WTC11 (cell line): ENCODE measurements around the gene ASMTL. TPM values are rescaled to one million over a fixed set of nuclear protein-coding genes. Genes with fewer than 3 reads are reported as not detected.

Experiments
- ATAC-seq: fragments of 200-7000 bp; cut with Tn5 transposase; 2 replicates; pipeline ENCODE4 v1.10.0; 2021; ENCODE audit warnings: mild to moderate bottlenecking, moderate library complexity
- CTCF ChIA-PET: fragments of 300-600 bp; sonication (Branson Sonifier 250); formaldehyde crosslinking; loops from one replicate; lab custom pipeline; 2021; ENCODE audit warnings: antibody characterized with exemption; lab: Charles Lee
- POLR2A ChIA-PET: fragments of 350-600 bp; sonication (Branson Sonifier 250); formaldehyde crosslinking; loops from one replicate; lab custom pipeline; 2021; ENCODE audit warnings: antibody characterized with exemption; lab: Charles Lee
- DNase-seq: peaks from one replicate; pipeline ENCODE4 v3.0.0; 2021; ENCODE audit warnings: low spot score
- H3K27ac Mint-ChIP-seq: 2 replicates; pipeline ENCODE4 v1.8.0; 2021; ENCODE audit warnings: mixed read lengths
- H3K27me3 Mint-ChIP-seq: 2 replicates; pipeline ENCODE4 v1.8.0; 2021; ENCODE audit warnings: low read depth, mild to moderate bottlenecking, moderate library complexity, mixed read lengths
- H3K36me3 Mint-ChIP-seq: 2 replicates; pipeline ENCODE4 v1.8.0; 2021; ENCODE audit warnings: mixed read lengths
- H3K4me1 Mint-ChIP-seq: 2 replicates; pipeline ENCODE4 v1.8.0; 2022; ENCODE audit warnings: mixed read lengths
- H3K4me3 Mint-ChIP-seq: 2 replicates; pipeline ENCODE4 v1.8.0; 2021; ENCODE audit warnings: mild to moderate bottlenecking, moderate library complexity, mixed read lengths
- H3K9me3 Mint-ChIP-seq: 2 replicates; pipeline ENCODE4 v1.8.0; 2021; ENCODE audit warnings: mixed read lengths
- CBFB ChIP-seq: sonication (generic); formaldehyde crosslinking; IDR thresholded peaks from 2 replicates; pipeline ENCODE4 v1.8.1; 2022; ENCODE audit warnings: mild to moderate bottlenecking, low read depth, missing genetic modification reagents
- ELF4 ChIP-seq: sonication (generic); formaldehyde crosslinking; IDR thresholded peaks from 2 replicates; pipeline ENCODE4 v1.8.1; 2022; ENCODE audit warnings: low read depth, mild to moderate bottlenecking, moderate library complexity, missing genetic modification reagents
- EMX1 ChIP-seq: fragments of 250-450 bp; sonication (Bioruptor Pico); IDR thresholded peaks from 2 replicates; pipeline ENCODE4 v1.8.0; 2021; ENCODE audit warnings: mild to moderate bottlenecking
- ESRRA ChIP-seq: sonication (generic); formaldehyde crosslinking; IDR thresholded peaks from 2 replicates; pipeline ENCODE4 v1.8.1; 2022; ENCODE audit warnings: mild to moderate bottlenecking, missing genetic modification reagents, borderline replicate concordance
- MXD4 ChIP-seq: fragments of 250-450 bp; sonication (Bioruptor Pico); IDR thresholded peaks from 2 replicates; pipeline ENCODE4 v1.8.0; 2021; ENCODE audit warnings: mild to moderate bottlenecking, moderate library complexity, borderline replicate concordance
- NFE2L1 ChIP-seq: sonication (generic); formaldehyde crosslinking; IDR thresholded peaks from 2 replicates; pipeline ENCODE4 v1.8.1; 2023; ENCODE audit warnings: missing genetic modification reagents
- NFYB ChIP-seq: sonication (generic); formaldehyde crosslinking; conservative IDR thresholded peaks from 2 replicates; pipeline ENCODE4 v1.8.0; 2022; ENCODE audit warnings: low read depth, missing genetic modification reagents
- NR2C2 ChIP-seq: sonication (generic); formaldehyde crosslinking; IDR thresholded peaks from 2 replicates; pipeline ENCODE4 v1.8.0; 2022; ENCODE audit warnings: mild to moderate bottlenecking, missing genetic modification reagents
- ZNF219 ChIP-seq: sonication (generic); formaldehyde crosslinking; IDR thresholded peaks from 2 replicates; pipeline ENCODE4 v1.8.0; 2023; ENCODE audit warnings: missing genetic modification reagents, mild to moderate bottlenecking, borderline replicate concordance
- total RNA-seq: library from RNA; stranded (reverse); gene quantifications from 3 replicates; pipeline ENCODE4 v1.2.3, GENCODE V29; 2021
- TF ChIP-seq, protein P1 (sequence below): fragments of 250-450 bp; sonication (Bioruptor Pico); IDR thresholded peaks from 2 replicates; pipeline ENCODE4 v1.9.0; 2021; ENCODE audit warnings: mild to moderate bottlenecking, borderline replicate concordance
- TF ChIP-seq, protein P2 (sequence below): sonication (generic); formaldehyde crosslinking; IDR thresholded peaks from 2 replicates; pipeline ENCODE4 v1.8.0; 2023; ENCODE audit warnings: mild to moderate bottlenecking, missing genetic modification reagents
- TF ChIP-seq, protein P3 (sequence below): sonication (generic); formaldehyde crosslinking; IDR thresholded peaks from 2 replicates; pipeline ENCODE4 v1.8.0; 2023; ENCODE audit warnings: missing genetic modification reagents, mild to moderate bottlenecking, borderline replicate concordance
- TF ChIP-seq, protein P4 (sequence below): sonication (generic); formaldehyde crosslinking; IDR thresholded peaks from 2 replicates; pipeline ENCODE4 v1.8.0; 2022; ENCODE audit warnings: missing genetic modification reagents
- TF ChIP-seq, protein P5 (sequence below): sonication (generic); formaldehyde crosslinking; IDR thresholded peaks from 2 replicates; pipeline ENCODE4 v1.8.1; 2022; ENCODE audit warnings: low read depth, mild to moderate bottlenecking, moderate library complexity, missing genetic modification reagents, borderline replicate concordance

The ASMTL gene
- total RNA-seq, 1 experiment from 2014 or later, result 70.6 TPM

DNA sequence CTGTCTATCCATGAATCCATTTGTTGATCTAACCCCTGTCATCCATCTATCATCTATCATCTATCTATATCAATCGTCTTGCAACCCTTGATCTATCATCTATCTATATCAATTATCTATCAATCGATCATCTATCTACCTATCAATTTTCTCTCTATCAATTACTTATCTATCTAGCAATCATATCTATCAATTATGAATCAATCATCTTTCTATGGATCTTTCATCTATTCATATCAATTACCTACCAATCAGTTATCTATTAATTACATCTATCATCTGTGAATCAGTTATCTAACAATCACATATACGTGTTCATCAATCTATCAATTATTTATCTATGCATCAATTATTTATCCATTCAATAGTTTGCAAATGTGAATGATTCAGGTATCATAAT is 24.5 kb upstream of the ASMTL start (continued):
- TF ChIP-seq, protein P1, sequence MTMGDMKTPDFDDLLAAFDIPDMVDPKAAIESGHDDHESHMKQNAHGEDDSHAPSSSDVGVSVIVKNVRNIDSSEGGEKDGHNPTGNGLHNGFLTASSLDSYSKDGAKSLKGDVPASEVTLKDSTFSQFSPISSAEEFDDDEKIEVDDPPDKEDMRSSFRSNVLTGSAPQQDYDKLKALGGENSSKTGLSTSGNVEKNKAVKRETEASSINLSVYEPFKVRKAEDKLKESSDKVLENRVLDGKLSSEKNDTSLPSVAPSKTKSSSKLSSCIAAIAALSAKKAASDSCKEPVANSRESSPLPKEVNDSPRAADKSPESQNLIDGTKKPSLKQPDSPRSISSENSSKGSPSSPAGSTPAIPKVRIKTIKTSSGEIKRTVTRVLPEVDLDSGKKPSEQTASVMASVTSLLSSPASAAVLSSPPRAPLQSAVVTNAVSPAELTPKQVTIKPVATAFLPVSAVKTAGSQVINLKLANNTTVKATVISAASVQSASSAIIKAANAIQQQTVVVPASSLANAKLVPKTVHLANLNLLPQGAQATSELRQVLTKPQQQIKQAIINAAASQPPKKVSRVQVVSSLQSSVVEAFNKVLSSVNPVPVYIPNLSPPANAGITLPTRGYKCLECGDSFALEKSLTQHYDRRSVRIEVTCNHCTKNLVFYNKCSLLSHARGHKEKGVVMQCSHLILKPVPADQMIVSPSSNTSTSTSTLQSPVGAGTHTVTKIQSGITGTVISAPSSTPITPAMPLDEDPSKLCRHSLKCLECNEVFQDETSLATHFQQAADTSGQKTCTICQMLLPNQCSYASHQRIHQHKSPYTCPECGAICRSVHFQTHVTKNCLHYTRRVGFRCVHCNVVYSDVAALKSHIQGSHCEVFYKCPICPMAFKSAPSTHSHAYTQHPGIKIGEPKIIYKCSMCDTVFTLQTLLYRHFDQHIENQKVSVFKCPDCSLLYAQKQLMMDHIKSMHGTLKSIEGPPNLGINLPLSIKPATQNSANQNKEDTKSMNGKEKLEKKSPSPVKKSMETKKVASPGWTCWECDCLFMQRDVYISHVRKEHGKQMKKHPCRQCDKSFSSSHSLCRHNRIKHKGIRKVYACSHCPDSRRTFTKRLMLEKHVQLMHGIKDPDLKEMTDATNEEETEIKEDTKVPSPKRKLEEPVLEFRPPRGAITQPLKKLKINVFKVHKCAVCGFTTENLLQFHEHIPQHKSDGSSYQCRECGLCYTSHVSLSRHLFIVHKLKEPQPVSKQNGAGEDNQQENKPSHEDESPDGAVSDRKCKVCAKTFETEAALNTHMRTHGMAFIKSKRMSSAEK, result no peak
- TF ChIP-seq EMX1 (CRISPR knock-in tag) (no peak), MXD4 (no peak), CBFB (no peak), NFE2L1 (no peak), NR2C2 (CRISPR knock-in tag) (no peak), ZNF219 (CRISPR knock-in tag) (no peak), NFYB (CRISPR knock-in tag) (no peak), ESRRA (CRISPR knock-in tag) (no peak)
- TF ChIP-seq, protein P2, sequence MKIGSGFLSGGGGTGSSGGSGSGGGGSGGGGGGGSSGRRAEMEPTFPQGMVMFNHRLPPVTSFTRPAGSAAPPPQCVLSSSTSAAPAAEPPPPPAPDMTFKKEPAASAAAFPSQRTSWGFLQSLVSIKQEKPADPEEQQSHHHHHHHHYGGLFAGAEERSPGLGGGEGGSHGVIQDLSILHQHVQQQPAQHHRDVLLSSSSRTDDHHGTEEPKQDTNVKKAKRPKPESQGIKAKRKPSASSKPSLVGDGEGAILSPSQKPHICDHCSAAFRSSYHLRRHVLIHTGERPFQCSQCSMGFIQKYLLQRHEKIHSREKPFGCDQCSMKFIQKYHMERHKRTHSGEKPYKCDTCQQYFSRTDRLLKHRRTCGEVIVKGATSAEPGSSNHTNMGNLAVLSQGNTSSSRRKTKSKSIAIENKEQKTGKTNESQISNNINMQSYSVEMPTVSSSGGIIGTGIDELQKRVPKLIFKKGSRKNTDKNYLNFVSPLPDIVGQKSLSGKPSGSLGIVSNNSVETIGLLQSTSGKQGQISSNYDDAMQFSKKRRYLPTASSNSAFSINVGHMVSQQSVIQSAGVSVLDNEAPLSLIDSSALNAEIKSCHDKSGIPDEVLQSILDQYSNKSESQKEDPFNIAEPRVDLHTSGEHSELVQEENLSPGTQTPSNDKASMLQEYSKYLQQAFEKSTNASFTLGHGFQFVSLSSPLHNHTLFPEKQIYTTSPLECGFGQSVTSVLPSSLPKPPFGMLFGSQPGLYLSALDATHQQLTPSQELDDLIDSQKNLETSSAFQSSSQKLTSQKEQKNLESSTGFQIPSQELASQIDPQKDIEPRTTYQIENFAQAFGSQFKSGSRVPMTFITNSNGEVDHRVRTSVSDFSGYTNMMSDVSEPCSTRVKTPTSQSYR (CRISPR knock-in tag), result no peak

DNA sequence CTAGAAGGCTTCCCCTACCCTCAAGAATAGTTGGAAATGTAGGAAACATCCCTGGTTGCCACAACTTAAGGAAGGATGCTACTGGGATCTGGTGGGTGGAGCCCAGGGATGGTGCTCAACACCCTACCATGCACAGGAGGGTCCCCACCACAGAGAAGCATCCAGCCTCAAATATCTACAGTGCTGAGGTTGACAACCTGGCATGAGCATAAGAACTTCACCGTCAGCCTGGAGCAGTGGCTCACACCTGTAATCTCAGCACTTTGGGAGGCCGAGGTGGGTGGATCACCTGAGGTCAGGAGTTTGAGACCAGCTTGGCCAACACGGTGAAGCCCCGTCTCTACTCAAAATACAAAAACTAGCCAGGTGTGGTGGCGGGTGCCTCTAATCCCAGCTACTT is 24.0 kb upstream of the ASMTL start:
- H3K27me3 Mint-ChIP-seq, result peaks cover 10% of the 10 kb centered on the region
- peaks cover 16% of the 10 kb centered on the region for H3K36me3 Mint-ChIP-seq
- DNase-seq, result no peak
- TF ChIP-seq, protein P3, sequence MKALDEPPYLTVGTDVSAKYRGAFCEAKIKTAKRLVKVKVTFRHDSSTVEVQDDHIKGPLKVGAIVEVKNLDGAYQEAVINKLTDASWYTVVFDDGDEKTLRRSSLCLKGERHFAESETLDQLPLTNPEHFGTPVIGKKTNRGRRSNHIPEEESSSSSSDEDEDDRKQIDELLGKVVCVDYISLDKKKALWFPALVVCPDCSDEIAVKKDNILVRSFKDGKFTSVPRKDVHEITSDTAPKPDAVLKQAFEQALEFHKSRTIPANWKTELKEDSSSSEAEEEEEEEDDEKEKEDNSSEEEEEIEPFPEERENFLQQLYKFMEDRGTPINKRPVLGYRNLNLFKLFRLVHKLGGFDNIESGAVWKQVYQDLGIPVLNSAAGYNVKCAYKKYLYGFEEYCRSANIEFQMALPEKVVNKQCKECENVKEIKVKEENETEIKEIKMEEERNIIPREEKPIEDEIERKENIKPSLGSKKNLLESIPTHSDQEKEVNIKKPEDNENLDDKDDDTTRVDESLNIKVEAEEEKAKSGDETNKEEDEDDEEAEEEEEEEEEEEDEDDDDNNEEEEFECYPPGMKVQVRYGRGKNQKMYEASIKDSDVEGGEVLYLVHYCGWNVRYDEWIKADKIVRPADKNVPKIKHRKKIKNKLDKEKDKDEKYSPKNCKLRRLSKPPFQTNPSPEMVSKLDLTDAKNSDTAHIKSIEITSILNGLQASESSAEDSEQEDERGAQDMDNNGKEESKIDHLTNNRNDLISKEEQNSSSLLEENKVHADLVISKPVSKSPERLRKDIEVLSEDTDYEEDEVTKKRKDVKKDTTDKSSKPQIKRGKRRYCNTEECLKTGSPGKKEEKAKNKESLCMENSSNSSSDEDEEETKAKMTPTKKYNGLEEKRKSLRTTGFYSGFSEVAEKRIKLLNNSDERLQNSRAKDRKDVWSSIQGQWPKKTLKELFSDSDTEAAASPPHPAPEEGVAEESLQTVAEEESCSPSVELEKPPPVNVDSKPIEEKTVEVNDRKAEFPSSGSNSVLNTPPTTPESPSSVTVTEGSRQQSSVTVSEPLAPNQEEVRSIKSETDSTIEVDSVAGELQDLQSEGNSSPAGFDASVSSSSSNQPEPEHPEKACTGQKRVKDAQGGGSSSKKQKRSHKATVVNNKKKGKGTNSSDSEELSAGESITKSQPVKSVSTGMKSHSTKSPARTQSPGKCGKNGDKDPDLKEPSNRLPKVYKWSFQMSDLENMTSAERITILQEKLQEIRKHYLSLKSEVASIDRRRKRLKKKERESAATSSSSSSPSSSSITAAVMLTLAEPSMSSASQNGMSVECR (CRISPR knock-in tag), result no peak
- TF ChIP-seq, protein P4, sequence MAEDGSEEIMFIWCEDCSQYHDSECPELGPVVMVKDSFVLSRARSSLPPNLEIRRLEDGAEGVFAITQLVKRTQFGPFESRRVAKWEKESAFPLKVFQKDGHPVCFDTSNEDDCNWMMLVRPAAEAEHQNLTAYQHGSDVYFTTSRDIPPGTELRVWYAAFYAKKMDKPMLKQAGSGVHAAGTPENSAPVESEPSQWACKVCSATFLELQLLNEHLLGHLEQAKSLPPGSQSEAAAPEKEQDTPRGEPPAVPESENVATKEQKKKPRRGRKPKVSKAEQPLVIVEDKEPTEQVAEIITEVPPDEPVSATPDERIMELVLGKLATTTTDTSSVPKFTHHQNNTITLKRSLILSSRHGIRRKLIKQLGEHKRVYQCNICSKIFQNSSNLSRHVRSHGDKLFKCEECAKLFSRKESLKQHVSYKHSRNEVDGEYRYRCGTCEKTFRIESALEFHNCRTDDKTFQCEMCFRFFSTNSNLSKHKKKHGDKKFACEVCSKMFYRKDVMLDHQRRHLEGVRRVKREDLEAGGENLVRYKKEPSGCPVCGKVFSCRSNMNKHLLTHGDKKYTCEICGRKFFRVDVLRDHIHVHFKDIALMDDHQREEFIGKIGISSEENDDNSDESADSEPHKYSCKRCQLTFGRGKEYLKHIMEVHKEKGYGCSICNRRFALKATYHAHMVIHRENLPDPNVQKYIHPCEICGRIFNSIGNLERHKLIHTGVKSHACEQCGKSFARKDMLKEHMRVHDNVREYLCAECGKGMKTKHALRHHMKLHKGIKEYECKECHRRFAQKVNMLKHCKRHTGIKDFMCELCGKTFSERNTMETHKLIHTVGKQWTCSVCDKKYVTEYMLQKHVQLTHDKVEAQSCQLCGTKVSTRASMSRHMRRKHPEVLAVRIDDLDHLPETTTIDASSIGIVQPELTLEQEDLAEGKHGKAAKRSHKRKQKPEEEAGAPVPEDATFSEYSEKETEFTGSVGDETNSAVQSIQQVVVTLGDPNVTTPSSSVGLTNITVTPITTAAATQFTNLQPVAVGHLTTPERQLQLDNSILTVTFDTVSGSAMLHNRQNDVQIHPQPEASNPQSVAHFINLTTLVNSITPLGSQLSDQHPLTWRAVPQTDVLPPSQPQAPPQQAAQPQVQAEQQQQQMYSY (CRISPR knock-in tag), result no peak
- TF ChIP-seq, protein P5, sequence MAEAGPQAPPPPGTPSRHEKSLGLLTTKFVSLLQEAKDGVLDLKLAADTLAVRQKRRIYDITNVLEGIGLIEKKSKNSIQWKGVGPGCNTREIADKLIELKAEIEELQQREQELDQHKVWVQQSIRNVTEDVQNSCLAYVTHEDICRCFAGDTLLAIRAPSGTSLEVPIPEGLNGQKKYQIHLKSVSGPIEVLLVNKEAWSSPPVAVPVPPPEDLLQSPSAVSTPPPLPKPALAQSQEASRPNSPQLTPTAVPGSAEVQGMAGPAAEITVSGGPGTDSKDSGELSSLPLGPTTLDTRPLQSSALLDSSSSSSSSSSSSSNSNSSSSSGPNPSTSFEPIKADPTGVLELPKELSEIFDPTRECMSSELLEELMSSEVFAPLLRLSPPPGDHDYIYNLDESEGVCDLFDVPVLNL, result no peak
- TF ChIP-seq ELF4 (CRISPR knock-in tag), result no peak
- peaks cover 4% of the 10 kb centered on the region for H3K4me1 Mint-ChIP-seq
- ChIA-PET CTCF (no interaction called here), POLR2A (no interaction called here)
- no peak overlapping the region for H3K27ac Mint-ChIP-seq
- peaks cover 43% of the 10 kb centered on the region for H3K9me3 Mint-ChIP-seq
- H3K4me3 Mint-ChIP-seq, result no peak overlapping the region
- no peak for ATAC-seq
